SH-SY5Y (cell line): ENCODE measurements around the gene SLC12A5.

Experiments
- GATA2 ChIP-seq: IDR thresholded peaks from 2 replicates; pipeline ENCODE4 v1.6.1; 2011; ENCODE audit warnings: mild to moderate bottlenecking, low read depth, low read length
- GATA3 ChIP-seq: IDR thresholded peaks from 2 replicates; pipeline ENCODE4 v1.6.1; 2011; ENCODE audit warnings: low read depth, mild to moderate bottlenecking, low read length, moderate library complexity

- TF ChIP-seq GATA3 (no peak), GATA2 (no peak)
Measured at GRCh38 chr20:46085179-46085851, 56.3 kb downstream of the SLC12A5 start.
